ENCODE data around the gene KRT6A. TPM values are rescaled to one million over a fixed set of nuclear protein-coding genes. Genes with fewer than 3 reads are reported as not detected.
A peak's percentile ranks its signal among the peaks of the same experiment; 100 is the strongest.

The KRT6A gene
- total and polyA plus RNA-seq, 2 of the 8 experiments (the other 6 are each of a cell fraction or from before 2014, with no cell fraction given): 0.11 TPM; not detected in 1

DNA sequence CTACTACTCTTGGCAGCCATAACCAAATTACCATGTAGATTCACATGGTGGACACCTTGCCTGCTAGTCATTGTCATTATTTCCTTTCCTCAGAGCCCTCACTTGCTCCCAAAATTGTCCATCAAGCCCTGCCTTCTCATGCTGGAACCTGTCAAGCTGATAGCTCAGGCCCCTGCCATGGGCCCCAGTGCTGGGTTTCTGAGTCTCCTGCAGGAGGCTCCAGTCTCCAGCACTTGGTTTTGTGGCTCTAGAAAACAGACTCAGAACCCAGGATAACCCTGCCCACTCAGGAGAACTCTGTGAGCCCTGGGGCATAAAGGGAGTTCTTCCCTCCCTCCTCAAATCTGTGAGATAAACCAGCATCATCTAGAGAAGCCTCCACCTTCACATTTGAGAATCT is 49.1 kb upstream of the KRT6A start:
- H2BK12ac ChIP-seq (ENCODE audit: low read depth, low read length): no peak overlapping the region
- H3K23ac ChIP-seq (ENCODE audit: insufficient read length): no peak overlapping the region
- H3K27me3 ChIP-seq (replicated peaks in 1 of 4; ENCODE audit: control insufficient read depth in 3 of 4, extremely low read depth in 1 of 4, insufficient read depth in 3 of 4, low read length in 3 of 4): no peaks in the 10 kb centered on the region
- no peak overlapping the region for H2BK120ac ChIP-seq (replicated peaks; ENCODE audit: low read depth, low read length)
- no peaks in the 10 kb centered on the region for H3K79me1 ChIP-seq (ENCODE audit: low read depth, low read length)
- H4K5ac ChIP-seq (ENCODE audit: insufficient read length, low read depth, low read length): no peak overlapping the region
- H3K18ac ChIP-seq (ENCODE audit: extremely low read depth, low read length): no peak overlapping the region
- no peak overlapping the region for H3K27ac ChIP-seq (ENCODE audit: low read depth, low read length)
- H3K9ac ChIP-seq (replicated peaks in 1 of 4; ENCODE audit: extremely low read depth in 1 of 4, low read depth in 3 of 4, low read length in 3 of 4): no peak overlapping the region
- no peak overlapping the region for H4K8ac ChIP-seq (ENCODE audit: extremely low read depth, insufficient read depth, low read length)
- no peak for FAIRE-seq
- H3K79me2 ChIP-seq (ENCODE audit: control insufficient read depth in 1 of 2, insufficient read depth in 2 of 2, low read length in 2 of 2): no peaks in the 10 kb centered on the region
- H3K36me3 ChIP-seq (ENCODE audit: control insufficient read depth in 2 of 4, insufficient read depth in 4 of 4, low read length in 3 of 4): no peaks in the 10 kb centered on the region
- no peak overlapping the region for H2AK5ac ChIP-seq (ENCODE audit: low read depth, low read length)
- no peak overlapping the region for H2BK5ac ChIP-seq (ENCODE audit: low read depth, low read length)
- no peak overlapping the region for H3K14ac ChIP-seq (ENCODE audit: insufficient read length)
- ChIA-PET POLR2A (ENCODE audit: partially characterized antibody) (no interaction called here), CTCF (ENCODE audit: partially characterized antibody) (interaction anchor here (0.8 to 1.7 kb wide), 3 partner anchors 10 to 343 kb away, joined by 3 to 4 read pairs (median 3); no protein-coding TSS in a partner anchor)
- no peak overlapping the region for H2AFZ ChIP-seq (ENCODE audit: low read length)
- no peak overlapping the region for H3K4ac ChIP-seq (replicated peaks; ENCODE audit: insufficient read length, low read depth, low read length)
- H4K91ac ChIP-seq (replicated peaks; ENCODE audit: insufficient read length, low read length): no peak overlapping the region
- no peak for DNase-seq (ENCODE audit: low read depth in 1 of 2, low spot score in 2 of 2)
- no peaks in the 10 kb centered on the region for H4K20me1 ChIP-seq (replicated peaks in 1 of 2; ENCODE audit: control insufficient read depth in 1 of 2, insufficient read depth in 2 of 2, low read length in 2 of 2)
- H3K56ac ChIP-seq (replicated peaks; ENCODE audit: insufficient read length, low read depth, low read length): no peak overlapping the region
- no peak overlapping the region for H3K4me3 ChIP-seq (ENCODE audit: extremely low read depth in 1 of 4, insufficient read depth in 2 of 4, low read depth in 3 of 4, low read length in 4 of 4)
- TF ChIP-seq RAD21 (IDR thresholded peaks at IDR 0.05 in 1 of 2, conservative IDR thresholded peaks at IDR 0.05 in 1 of 2; ENCODE audit: low read depth in 2 of 2, low read length in 2 of 2) (peak; percentile 13 to 38; a peak in 2 of 4 replicates), JUND (IDR thresholded peaks at IDR 0.05; ENCODE audit: low read length) (no peak)
- TF ChIP-seq, protein P1, sequence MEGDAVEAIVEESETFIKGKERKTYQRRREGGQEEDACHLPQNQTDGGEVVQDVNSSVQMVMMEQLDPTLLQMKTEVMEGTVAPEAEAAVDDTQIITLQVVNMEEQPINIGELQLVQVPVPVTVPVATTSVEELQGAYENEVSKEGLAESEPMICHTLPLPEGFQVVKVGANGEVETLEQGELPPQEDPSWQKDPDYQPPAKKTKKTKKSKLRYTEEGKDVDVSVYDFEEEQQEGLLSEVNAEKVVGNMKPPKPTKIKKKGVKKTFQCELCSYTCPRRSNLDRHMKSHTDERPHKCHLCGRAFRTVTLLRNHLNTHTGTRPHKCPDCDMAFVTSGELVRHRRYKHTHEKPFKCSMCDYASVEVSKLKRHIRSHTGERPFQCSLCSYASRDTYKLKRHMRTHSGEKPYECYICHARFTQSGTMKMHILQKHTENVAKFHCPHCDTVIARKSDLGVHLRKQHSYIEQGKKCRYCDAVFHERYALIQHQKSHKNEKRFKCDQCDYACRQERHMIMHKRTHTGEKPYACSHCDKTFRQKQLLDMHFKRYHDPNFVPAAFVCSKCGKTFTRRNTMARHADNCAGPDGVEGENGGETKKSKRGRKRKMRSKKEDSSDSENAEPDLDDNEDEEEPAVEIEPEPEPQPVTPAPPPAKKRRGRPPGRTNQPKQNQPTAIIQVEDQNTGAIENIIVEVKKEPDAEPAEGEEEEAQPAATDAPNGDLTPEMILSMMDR (IDR thresholded peaks at IDR 0.05; ENCODE audit: control extremely low read depth in 1 of 3, insufficient read depth in 1 of 3, low read depth in 1 of 3, low read length in 3 of 3): peak in 1 of 3 experiments; percentile 10; a peak in 1 of 4 replicates
- no peaks in the 10 kb centered on the region; a peak in 2 of 7 replicates for H3K4me1 ChIP-seq (replicated peaks in 1 of 4; ENCODE audit: control insufficient read depth in 3 of 4, insufficient read depth in 4 of 4, low read length in 3 of 4)
- H3K23me2 ChIP-seq (ENCODE audit: low read depth, low read length): no peaks in the 10 kb centered on the region
- no peak overlapping the region for H2BK20ac ChIP-seq (ENCODE audit: low read length)
- H3K9me3 ChIP-seq (ENCODE audit: insufficient read depth in 2 of 2, low read depth in 1 of 2, low read length in 1 of 2): no peaks in the 10 kb centered on the region
- H2BK15ac ChIP-seq (ENCODE audit: low read length): no peak overlapping the region
- no peak overlapping the region for H3K4me2 ChIP-seq (ENCODE audit: insufficient read depth in 1 of 2, low read depth in 2 of 2, low read length in 2 of 2)
